GM21825 (cell line): ENCODE data around the gene HELZ2.
"Not testable (repeated sequence)": the region's sequence is repeated elsewhere in the genome, so short reads cannot be mapped to it uniquely, and the experiment has no call there.

Source experiments
- ATAC-seq: cut with Tn5 transposase; IDR thresholded peaks from one replicate; pipeline ENCODE4 v1.9.1; 2021; ENCODE audit warnings: mild to moderate bottlenecking, moderate library complexity; ENCODE audit not compliant: unreplicated experiment

The HELZ2 gene, protein sequence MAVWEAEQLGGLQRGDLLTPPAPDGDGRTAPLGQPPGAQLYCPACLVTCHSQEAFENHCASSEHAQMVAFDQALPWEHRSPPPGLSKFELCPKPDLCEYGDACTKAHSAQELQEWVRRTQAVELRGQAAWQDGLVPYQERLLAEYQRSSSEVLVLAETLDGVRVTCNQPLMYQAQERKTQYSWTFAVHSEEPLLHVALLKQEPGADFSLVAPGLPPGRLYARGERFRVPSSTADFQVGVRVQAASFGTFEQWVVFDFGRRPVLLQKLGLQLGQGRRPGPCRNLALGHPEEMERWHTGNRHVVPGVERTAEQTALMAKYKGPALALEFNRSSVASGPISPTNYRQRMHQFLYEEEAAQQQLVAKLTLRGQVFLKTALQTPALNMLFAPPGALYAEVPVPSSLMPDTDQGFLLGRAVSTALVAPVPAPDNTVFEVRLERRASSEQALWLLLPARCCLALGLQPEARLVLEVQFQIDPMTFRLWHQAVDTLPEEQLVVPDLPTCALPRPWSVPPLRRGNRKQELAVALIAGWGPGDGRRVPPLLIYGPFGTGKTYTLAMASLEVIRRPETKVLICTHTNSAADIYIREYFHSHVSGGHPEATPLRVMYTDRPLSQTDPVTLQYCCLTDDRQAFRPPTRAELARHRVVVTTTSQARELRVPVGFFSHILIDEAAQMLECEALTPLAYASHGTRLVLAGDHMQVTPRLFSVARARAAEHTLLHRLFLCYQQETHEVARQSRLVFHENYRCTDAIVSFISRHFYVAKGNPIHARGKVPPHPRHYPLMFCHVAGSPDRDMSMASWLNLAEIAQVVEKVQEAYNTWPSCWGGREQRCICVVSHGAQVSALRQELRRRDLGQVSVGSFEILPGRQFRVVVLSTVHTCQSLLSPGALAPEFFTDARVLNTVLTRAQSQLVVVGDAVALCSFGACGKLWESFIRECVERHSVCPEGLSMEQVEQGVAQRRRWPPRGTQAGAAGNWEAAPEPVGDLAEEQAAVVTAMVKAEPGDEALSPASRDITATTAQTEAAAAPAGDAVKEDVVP (N-terminal part only)

DNA sequence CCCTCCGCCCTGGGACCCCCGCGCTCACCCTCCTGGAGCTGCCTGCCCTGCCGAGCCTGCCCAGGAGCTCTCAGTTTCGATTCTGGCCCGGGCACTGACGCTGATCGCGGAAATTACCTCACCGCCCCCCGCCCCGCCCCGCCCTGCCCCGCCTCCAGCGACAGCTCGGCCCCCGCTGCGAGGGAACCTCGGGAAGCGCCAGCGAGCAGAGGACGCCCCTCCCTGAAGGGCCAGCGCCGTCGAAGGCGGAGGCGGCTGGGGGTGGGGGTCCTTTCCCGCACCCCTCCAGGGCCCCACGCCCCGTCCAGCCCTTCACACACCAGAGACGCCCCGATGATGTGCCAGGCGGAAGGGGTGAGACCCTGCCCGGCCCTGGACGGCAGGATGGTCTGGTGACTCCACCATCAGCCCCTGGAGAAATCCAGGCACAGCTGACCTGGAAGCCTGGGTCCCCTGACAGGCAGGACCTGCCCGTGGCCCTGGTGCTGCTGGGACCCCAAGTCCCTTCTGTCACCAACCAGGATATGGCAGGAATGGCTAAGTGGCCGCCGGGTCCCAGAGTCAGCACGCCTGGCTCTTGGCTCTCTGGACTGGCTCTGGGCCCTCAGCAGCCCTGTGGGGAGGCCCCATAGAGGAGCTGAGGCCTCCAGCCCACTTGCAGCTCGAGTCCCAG lies at the start of gene HELZ2:
Gene HELZ2 (minus strand): TSS at position 84 of the 673 bp plus-strand sequence. CDS start 1,854 bp downstream, outside the sequence.
- ATAC-seq: peak; percentile 67

DNA sequence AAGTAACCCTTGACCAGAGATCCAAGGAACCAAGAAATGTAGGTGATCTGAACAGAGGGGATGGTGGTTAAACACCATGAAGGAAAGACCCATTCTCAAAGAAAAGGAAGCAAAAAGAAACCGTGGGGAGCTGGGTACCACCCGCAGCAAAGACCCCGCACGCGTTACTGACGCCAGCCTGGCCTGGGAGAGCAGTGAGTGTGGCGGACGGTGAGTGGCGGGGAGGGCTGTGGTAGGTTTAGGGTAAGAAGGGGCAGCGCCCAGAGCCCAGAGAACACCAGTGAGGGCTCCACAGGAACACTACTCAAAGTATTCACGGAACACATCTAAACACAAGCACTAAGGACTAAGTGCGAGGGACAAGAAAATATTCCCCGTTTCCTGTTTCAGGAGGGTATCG lies 48.7 kb upstream of the HELZ2 start:
- ATAC-seq: no peak

DNA sequence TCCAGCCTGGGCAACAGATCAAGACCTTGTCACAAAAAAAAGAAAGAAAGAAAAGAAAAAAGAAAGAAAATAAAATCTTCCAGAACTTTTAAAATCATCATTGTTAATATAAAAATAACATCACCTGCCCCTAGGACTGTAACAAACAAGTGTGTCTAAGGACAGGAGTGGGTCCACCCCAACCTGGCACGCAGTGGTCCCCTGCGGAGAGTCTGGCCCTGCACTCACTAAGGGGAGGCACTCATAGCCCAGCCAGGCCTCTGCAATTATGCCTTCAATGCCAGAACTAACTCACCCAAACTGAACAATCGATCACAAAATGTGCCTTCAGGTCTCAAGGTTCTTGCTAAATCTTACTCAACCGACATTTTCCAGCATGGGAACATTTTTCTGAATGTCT lies 48.1 kb upstream of the HELZ2 start:
- no peak for ATAC-seq

DNA sequence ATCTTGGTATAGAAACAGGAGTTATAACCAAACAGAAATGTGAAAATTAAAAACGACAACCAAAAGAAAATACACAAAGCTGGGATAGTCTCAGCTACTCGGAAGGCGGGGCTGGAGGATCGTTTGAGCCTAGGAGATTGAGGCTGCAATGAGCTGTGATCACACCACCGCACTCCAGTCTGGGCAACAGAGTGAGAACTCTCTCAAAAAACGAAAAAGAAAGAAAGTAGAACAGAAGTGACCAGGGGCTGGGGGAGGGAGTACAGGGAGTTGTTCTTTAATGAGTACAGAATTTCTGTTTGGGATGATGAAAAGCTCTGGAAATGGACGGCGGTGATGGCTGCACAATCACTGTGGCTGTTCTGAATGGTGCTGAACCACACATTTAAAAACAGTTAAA lies 47.0 kb upstream of the HELZ2 start:
- ATAC-seq: no peak

DNA sequence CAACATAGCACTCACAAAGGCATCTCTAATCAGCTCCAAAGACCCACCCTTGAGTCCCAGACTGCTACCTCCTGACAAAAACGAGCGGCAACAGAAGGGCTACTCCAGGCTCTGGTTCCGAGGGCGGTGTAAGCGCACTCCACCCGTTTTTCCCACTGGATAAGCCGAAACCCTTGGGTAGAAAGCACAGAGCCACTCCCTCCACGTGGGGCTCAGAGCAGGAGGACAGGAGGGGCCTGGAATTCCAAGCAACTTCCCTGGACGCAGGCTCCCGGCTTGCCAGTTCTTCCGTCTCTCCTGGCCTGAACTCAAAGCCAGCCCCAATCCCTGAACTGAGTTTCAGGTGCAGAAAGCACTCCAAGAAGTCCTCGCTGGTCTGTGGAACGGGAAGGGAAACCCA lies 45.5 kb upstream of the HELZ2 start:
- ATAC-seq: no peak

DNA sequence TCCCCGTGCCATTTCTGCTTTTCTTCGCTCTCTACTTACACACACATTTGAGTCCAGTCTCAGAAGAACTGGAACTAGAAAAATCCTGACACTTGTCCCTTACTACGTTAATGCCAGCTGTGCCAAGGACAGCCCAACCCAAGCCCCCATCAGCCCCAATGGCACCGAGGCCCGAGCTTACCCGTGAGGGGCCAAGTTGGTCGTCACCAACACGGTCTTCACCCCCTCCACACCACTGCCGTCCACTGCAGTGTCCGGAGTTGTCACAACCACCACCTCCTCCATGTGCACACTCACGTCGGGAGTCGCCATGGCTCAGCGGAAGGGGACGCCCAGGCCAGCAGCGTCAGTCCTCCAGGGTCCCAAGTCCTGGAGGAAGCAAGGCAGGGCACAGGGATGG lies 45.0 kb upstream of the HELZ2 start:
- ATAC-seq: no peak

DNA sequence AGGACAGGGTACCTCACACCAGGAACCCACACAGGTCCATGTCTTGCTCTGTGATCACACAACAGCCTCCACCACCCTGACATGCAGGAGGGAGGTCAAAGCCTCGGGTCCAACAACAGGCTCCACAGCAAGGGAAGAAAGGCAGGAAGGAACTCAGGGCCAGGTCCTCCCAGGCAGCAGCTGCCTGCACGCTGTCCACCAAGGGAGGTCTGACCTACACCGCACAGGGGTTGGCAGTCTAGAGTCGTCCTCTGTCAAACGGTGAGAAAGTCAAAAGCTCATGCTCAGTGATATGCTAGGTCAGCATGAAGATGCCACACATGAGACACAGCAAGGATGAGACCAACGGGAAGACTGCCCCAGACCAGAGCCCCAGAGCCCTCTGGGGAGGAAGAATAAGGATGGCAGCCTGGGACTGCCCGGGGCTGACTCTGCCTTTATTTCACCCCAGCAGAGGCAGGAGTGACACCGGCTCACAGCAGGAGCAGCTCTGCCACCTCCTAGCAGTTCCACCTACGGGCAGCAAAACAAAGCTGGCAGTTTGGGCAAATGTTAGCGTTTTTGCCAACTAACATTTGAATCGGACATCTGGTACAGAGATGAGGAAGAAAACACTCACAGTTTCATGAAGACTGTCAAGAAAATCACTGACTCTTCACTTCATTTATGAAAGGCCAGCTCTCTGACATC lies 44.4 kb upstream of the HELZ2 start:
- ATAC-seq: no peak

DNA sequence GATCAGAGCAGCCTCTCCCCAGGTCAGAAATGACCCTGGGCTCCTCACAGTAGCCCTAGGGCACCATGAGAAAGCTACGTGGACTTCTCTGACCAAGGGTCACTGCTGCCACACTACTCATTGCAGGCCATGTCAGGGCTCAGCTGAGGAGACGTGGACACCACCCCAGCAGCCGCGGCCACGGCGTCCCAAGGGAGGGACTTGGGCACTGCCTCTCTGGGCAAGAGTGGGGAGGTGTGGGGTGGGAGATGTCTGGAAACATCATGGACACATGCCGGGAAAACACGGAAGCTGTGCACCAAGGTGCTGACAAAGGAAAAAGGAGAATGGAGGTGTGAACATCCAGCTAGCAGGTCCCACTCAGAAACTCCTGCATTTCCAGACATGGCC lies 43.8 kb upstream of the HELZ2 start:
- no peak for ATAC-seq

DNA sequence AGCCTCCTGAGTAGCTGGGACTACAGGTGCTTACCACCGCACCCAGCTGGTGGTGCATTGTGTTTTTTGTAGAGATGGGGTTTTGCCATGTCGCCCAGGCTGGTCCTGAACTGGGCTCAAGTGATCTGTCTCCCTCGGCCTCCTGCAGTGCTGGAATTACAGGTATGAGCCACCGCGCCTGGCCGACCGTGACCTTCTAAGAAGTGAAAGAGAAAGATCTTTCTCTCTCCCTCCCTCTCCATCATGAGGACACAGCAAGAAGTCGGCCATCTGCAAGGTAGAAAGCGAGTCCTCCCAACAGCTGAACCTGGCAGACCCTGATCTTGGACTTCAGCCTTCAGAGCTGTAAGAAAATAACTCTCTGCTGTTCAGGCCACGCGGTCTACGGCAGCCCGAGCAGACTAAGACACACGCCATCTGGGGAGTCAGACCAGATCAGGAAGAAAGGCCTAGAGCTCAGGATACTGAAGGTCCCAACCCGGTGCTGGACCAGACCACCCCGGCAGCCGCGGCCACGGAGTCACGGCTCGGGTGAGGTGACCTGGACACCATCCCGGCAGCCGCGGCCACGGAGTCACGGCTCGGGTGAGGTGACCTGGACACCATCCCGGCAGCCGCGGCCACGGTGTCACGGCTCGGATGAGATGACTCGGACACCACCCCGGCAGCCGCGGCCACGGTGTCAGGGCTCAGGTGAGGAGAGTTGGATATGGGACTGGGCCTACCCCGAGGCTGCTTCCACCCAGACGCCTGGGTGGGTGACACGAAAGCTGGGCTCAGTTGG lies 43.2 kb upstream of the HELZ2 start:
- no peak for ATAC-seq

DNA sequence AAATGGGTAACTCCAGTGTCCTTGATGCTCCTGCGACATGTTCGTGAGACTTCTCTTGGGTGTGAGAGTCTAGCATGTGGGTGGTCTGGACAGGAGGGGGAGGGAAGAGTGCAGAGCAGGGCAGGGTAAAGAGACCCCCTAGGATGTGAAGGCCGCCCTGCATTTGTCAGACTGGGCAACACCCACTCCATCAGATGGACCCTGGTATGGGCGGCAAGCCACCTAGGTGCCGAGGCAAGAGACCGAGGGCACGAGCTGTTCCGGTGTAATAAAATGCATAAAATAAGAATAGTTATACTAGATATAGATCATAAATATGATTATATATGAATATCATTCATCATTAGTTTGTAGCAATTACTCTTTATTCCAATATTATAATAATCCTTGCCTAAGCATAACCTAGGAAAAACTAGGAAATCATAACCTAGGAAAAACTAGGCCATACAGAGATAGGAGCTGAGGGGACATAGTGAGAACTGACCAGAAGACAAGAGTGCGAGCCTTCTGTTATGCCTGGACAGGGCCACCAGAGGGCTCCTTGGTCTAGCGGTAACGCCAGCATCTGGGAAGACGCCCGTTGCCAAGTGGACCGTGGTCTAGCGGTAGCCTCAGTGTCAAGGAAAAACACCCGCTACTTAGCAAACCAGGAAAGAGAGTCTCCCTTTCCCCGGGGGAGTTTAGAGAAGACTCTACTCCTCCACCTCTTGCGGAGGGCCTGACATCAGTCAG lies 40.0 kb upstream of the HELZ2 start:
- not testable (repeated sequence) for ATAC-seq

DNA sequence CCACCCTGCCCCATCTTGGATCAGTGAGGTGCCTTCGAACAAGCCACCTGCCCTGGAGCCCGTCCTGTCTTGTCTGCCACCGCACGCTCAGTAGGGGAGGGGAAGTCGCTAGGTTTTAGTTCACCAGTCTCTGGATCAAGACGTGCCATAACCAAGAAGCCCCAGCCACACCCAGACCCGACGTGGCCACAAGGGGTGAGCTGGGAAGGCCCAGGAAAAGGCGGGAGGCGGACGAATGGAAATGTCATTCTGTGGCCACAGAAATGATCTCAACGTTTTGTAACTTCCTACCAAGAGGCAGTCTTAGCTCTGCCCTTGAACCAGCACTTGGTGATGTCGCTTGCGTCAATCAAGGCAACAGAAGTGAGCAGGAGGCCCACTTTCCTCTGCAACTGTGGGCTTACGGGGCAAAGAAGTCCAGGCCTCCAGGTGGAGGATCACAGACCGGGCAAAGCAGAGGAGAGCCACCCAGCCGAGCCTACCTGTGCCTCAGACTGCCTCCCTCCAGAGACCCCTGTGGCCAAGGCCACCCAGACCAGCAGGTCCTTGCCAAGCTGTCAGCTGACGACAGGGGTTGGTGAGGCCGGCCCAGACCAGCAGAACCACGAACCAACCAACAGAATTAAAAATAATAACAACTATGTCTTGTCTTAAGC lies 38.4 kb upstream of the HELZ2 start:
- ATAC-seq: no peak

DNA sequence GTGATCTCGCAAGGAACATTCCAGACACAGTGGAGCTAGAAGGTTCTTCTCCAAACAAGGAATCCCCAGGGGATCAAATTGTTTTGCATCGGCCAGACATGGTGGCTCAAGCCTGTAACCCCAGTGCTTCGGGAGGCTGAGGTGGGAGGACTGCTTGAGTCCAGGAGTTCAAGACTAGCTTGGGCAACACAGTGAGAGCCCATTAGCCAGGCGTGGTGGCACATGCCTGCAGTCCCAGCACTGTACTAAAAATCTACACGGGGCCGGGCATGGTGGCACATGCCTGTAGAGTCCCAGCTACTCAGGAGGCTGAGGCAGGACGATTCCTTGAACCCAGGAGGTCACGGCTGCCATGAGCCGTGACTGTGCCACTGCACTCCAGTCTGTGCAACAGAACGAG lies 37.6 kb upstream of the HELZ2 start:
- ATAC-seq: no peak

DNA sequence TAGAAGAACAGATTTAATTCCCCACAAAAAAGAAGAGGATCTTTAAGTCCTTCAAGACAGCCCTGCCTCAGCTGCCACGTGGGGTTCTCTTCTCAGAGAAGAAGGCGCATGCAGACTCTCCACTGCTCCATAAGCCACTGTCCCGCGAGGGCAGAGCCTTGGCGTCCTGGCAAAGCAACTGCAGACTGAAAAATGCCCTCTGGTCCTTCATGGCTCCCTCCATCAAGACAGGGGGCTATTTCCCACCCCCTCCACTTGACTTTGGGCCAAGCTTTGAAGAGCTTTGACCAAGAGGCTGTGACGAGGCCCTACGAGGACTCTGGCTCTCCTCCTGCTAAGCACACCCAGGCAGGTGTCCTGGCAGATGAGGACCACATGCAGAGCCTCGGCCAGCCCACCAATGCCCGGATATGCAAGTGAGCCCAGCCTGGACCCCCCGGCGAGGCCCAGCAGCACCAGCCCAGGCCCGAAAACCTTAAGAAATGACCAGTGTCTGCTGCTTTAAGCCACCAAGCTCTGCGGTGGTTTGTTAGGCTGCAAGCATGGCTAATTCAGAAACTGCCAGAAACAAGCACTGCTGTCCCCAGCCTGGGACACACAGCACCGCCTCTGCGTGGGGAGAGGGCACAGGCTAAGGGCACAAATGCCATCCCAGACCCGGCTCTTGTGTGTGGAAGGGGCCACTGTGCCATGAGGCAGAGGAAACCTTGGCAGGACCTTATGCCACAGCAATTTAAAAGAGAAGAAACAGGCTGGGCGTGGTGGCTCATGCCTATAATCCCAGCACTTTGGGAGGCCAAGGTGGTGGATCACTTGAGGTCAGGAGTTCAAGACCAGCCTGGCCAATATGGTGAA lies 36.8 kb upstream of the HELZ2 start:
- no peak for ATAC-seq

DNA sequence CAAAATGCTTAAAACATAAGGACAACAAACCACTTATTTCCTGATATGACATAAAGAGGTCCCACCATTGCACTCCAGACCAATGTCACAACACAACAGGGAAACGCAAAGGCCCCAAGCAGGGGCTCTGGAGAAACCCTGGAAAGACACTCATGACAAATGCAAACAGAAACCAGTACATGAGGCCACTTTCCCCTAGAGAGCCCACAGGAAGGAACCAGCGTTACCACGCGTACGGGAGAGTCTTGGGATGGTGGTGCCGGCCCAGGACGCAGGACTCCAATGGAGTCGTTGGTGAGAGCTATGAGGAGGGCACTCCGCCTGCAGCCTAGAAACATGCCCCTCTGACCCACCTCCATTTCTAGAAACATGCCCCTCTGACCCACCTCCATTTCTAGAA lies 32.6 kb upstream of the HELZ2 start:
- no peak for ATAC-seq

DNA sequence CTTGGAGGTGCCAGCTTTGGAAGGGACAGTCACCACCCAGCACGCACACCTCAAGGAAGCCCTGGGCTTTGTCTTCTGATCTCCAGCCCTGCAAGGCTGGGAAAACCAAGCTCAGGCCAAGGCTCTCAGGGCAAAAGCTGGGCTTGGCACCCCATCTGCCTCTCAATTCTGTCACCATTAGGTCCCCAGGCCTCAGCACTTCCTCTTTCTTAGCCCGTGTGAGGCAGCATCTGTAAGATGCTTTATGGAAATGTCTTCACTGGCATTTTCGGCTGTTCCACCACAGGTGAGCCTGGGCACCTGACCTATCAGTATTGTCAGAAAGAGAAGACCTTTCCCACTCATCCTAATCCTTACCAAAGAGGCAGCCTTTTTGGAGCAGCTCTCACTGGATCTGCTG lies 28.3 kb upstream of the HELZ2 start:
- no peak for ATAC-seq

DNA sequence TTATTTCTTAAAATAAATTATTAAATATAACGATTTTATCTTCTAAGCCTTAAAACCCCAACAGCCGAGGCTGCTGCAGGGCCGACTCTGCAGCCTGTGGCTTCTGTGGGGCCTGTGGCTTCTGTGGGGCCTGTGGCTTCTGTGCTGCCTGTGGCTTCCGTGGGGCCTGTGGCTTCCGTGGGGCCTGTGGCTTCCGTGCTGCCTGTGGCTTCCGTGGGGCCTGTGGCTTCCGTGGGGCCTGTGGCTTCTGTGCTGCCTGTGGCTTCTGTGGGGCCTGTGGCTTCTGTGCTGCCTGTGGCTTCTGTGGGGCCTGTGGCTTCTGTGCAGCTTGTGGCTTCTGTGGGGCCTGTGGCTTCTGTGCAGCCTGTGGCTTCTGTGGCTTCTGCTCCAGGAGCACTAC lies 27.6 kb upstream of the HELZ2 start:
- not testable (repeated sequence) for ATAC-seq

DNA sequence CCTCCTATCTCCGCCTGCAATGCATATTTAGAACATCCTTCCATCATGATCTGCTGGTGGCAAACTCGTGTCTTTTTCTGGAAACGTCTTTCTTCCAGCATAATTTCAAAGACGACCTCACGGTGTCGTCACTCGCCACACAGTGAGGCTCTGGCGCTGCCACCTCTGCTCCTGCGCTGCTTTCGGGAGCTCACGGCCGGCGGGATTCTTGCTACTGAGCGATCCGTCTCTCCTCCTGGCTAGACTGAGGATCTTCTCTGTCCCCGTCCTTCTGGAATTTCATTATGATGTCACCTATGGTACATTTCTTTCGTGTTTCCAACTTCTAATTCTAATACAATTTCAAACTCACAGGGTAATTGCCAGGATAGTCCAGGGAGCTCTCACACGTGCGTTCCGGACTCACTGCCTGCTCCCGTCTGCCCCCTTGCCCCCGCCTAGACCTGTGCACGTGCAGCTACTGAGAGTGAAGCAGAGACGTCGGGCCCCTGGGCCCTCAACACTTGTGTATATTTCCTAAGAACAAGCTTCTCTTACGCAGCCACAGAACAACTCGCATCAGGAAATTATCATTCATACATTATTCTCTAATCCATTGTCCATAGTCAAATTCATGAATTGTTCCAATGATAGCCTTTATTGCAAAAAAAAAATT lies 25.5 kb upstream of the HELZ2 start:
- ATAC-seq: no peak
